NCI-H446 treated with DMSO at 0.1 percent for 48 hours (cell line): ENCODE results near the gene PRSS22.

Experiments
- DNase-seq: peaks from one replicate; lab custom pipeline; 2025; lab: John Stamatoyannopoulos, UW

Gene PRSS22

GRCh38 chr16:2852731-2853507 lies 5.1 kb downstream of the PRSS22 start:
- DNase-seq, result no peak

- DNase-seq, result no peak
Measured at GRCh38 chr16:2852003-2852730, 5.8 kb downstream of the PRSS22 start.

DNA sequence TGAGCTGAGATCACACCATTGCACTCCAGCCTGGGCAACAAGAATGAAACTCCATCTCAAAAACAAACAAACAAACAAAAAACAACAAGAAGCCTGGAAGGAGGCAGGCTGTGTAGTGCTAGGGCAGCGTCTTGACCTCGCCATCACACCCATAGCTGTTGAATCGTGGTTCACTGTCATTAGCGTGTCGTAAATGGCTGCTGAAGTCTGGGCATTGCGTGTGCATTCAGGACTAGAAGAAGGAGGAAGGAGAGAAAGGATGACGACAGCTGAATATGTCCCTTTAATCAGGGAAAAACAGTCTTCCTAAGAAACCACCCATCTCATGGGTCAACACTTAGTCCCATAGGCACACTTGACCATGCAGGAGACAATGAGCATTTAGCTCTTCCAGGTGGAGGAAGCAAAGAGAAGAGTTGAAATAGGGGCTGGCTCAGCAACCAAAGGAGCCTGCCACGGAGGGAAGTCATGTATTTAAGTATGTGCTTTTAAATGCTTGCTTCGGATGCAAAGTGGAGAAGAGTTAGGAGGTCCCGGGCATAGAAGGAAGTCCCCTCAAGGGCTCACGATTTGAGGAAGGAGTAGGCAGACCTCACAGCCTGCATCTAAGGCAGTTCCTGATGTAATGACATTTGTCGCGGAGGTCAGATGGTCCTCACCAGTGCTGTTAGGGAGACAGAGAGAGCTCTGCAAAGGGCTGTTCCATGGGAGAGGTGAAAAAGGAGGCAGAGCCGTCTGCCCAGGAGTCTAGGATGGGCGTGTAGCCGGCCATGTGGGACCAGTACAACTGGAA lies 8.8 kb downstream of the PRSS22 start:
- DNase-seq, result no peak

DNA sequence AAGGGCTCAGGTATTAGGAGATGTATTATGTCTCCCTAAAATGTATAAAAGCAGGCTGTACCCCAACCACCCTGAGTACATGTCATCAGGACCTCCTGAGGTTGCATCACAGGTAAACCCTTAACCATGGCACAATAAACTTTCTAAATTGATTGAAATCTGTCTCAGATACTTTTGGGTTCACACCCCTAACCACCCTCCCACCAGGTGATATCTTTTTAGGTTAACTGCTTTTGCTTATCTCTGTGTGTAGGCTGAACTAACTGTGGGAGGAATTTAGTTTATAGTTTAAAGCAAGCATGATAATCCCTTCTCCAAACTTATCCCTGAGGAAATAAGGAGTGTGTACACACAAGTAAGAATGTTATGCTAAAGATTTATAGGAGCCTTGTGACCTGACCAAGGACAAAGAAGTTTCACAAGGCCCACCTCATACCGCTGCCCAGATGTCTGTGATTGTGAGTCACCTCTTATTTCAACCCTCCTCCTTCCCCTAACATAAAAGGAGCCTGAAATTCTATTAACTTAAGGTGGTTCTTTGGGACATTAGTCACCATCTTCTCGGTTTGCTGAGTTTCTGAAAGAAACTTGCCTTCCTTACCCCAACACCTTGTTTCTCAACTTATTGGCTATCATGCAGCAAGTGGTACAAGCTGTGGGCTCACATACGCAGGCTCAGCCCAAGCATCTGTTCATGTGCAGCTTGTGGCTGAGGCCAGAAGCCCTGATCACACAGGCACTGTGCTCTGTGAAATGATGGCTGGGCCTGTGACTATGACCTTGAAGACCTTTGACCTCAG lies 11.3 kb downstream of the PRSS22 start:
- no peak for DNase-seq

DNA sequence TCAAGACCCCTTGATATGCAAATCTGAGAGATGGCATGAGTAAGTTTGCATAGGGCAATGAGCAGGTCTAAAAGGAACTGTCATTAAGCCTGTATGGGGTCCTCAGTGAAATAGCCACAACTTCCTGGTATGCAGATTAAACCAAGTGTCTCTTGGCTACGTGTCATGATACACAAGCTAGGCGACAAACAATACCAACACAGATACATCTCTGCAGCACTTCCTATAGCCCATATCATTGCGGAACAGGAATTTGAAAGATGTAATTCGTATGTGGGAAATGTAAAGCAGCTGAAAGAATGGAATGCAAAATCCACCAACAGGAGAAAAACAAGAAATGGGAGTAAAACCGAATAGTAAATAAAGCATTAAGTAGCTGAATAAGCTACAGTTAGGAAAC lies 12.9 kb downstream of the PRSS22 start:
- DNase-seq, result no peak

DNA sequence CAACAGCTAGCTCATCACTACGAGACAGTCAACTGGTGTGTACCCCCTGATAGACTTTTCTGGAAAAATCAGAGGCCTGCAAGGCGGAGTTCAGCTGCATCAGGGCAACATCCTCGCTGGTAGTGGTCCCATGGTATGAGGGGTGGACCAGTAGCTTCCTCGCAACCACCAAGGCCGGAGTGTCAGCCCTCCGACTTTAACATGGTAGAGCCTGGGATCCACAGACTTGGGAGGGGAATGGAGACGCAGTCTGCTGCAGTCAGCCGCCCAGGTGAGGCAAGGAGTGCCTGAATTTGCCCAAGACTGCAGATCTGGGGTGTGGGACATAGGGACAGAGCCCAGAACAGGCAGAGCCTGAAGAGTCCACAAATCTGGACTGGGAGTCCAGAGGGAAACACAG lies 14.4 kb downstream of the PRSS22 start:
- no peak for DNase-seq

DNA sequence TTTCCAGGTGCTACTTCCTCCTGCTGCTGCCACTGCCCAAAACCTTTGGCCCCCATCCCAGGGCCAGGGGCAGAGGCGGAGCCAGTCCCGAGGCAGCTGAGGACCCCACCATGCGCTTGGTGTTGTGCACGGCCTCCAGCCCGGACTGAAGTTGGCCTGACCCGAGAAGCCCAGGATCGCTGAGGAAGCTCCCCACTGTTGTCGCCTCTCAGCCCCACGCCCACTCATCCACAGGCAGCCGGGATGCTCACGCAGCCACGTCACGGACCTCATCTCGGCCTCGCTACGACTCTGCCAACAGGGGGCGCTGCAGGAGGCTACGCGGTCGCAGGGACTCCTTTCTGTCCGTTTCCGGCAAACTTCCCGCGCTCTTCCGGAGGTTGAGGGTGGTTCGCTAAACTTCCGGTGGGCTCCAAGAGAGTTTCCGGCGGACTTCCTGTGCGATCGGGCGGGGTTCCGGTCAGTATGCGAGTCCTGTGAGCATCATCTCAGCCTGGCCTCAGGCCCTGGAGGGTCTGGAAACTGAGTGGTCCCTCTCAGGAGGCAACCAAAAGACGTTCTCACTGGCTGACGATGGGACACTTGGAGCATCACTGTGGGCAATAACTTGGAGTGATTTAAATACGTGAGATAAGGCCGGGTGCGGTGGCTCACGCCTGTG lies 15.5 kb downstream of the PRSS22 start:
- DNase-seq, result no peak

DNA sequence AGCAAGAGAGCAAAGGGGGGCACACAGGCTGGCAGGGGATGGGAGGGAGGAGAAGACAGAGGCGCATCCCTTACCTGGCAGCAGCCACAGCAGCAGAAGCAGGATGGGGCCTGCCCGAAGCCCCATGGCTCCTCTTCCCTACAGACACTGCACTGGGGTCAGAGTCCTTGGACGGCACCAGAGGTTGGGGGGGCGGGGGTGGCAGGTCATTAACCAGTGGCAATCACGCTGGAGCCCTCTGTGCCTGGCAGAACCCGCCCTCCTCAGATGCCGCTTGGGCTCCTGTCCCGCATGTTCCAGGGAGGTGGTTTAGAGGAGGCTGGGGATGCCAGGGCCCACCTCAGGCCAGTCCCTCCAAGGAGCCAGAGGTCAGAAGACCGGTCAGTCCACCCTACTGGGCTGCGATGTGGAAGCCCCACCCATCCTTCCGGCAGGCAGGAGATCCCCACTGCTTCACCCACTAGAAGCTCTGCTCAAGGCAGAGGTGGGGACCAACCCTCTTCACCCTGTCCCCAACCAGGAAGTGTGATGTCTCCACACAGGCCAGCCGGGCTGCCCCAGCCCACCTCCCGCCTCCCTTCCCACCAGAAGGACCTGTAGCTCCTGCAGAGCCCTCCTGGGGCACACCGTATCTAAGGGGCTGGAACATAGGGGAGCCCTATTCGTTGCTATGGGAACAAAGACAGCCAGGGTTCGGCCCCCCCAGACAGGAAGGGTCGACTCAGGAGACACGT lies 16.2 kb downstream of the PRSS22 start:
- no peak for DNase-seq

DNA sequence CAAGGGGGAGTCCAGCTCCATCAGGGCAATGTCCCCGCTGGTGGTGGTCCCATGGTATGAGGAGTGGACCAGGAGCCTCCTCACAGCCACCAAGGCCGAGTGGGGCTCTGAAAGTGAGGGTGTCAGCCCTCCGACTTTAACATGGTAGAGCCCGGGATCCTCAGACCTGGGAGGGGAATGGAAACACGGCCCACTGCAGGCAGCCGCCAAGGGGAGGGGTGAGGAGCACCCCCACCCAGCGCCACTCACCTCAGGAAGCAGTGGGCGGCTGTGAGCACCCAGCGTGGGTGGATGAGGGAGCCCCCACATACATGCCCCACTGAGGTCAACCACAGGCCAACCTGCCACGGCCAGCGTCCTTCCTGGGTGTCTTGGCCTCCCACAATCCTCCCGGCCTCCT lies 17.1 kb downstream of the PRSS22 start:
- DNase-seq, result no peak

DNA sequence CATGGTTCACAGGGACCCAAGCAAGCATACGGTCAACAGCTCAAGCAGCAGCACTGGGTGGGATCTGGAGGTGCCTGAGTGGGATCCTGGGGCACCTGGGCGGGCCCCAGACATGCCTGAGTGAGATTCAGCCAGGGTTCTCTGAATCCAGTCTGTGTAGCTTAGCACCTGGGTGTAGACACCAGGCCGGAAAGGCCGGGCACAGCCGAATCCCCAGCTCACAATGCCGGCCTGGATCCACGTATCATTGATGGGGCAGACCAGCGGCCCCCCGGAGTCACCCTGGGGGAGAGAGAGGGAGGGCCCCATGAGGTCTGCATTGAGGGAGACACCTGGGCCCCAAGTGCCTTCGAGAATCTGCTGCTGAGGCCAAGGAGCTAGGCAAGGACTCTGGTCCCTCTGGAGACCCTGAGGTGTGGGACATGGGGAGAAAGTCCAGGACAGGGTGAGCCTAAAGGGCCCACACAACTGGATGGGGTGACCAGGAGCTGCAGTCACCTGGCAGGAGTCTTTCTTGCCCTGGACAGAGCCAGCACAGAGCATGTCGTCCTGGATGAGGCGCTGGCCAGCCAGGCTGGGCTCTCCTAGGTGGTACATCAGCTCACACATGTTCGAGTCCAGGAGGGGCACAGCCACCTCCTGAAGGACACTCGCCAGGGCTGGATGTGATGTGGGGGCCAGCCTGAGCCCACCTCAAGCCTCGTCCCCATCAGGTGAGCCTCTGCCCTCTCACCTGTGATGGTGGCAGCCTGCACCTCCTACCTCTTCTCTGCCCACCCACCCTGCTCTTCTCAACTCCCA lies 18.1 kb downstream of the PRSS22 start:
- DNase-seq, result no peak

DNA sequence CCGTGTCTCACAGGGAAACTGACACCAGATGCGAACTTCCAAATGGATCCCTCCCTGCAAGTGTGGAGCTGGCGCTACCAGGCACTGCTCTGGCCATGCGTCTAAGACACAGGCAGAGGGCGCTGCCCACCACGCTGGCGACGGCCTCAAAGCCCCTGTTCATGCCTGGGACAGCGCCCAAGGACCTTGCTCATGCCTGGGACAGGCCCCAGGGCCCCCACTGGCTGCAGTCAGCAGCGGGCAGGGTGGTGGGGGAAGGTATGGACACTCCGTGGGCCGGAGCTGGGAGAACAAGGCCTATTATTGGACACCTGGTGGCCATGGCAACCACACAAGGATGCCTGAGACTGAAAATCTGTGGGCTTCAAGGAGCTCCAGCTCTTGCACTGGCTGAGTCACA lies 19.0 kb downstream of the PRSS22 start:
- DNase-seq, result peak; percentile 10

- DNase-seq, result no peak
Measured at GRCh38 chr16:2836646-2837508, 21.1 kb downstream of the PRSS22 start.

DNA sequence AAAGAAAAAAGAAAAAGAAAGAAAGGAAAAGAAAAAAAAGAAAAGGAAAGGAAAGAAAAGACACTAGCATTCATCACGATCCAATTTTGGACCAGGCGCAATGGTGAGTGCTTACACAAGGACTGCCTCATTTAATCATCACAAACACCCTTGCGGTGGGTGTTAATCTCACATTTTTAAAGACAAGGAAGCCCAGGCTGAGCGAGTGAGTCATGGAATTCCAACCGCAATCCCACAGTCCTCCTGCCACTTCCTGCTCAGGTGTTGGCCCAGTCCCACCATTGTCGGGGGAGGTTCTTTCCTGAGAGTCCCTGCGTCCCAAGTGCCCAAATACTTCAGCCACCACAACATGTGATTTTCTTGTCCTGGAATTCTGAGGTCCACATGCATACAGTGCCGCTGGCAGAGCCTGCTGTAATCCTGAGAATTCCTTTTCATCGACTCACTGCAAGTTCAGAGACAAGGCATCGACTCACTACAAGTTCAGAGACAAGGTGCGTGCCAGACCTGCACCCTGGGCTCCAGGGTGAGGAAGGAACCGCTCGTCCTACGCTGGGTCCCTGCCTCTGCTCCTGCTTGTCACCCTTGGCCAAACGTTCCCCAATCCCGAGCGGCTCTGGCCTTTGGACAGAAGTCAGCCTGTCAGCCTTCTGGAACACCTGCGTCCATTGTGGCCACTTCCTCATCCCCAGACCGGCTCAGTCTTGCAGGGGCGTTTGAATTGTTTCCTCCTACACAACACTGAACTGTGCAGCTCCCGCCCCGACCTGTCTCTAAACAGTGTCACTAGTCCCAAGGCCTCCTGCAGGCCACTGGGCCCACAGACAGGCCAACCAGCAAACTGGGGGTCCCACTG lies 22.1 kb downstream of the PRSS22 start:
- no peak for DNase-seq

DNA sequence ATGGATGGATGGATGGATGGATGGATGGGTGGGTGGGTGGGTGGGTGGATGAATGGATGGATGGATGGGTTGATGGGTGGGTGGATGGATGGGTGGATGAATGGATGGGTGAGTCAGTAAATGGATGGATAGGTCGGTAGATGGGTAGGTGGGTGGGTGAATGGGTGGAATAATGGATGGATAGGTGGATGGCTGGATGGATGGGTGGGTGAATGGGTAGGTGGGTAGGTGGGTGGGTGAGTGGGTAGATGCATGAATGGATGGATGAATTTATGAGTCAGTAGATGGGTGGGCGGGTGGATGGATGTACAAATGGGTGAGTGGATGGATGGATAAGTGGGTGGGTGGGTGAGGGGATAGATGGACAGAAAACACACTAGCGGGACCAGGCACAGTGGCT lies 23.0 kb downstream of the PRSS22 start:
- no peak for DNase-seq

DNA sequence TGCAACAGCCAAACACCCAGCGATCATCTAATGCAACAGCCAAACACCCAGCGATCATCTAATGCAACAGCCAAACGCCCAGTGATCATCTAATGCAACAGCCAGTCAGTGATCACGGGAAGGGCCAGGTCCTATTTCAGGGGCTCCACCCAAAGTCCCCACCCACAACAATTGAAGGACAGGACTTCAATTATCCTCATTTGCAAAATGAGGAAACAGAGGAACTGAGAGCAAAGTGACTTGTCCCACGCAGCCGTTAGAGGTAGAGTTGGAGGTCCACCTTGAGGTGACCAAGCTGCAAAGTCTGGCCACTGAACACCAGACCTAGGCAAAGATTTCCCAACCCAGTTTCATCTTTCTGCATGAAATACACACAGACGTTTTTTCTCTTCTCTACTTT lies 24.2 kb downstream of the PRSS22 start:
- no peak for DNase-seq

DNA sequence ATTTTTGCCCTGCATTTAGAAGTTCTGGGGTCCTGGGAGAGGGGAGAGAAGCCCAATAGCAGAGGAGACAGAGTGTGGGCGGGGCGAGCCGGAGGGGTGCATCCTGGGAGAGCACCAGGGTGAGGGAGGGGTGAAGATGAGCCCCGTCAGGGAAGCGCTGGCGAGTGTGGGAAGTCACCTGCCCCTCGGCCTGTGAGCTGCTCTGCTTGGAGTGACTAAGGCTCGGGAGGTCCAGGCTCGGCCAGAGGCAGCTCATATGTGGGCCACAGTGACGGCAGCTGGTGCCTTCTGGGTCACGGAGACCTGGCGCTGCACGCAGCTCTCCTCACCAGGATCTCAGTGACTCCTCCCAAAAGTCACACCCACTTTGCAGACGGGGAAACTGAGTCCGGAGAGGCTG lies 26.8 kb downstream of the PRSS22 start:
- no peak for DNase-seq

DNA sequence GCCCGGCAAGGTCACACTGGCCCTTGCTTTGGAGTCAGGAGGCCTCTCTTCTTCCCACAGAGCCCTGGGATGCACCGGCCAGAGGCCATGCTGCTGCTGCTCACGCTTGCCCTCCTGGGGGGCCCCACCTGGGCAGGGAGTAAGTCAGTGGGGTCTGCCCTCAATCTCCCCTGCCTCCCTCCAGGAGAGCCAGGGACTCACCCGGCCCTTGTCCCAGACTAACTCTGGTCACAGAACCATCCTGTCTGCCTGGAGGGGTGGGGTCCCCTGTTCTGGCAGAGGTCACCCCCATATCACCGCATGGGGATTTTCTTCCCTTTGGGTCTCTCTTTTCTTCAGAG lies 27.6 kb downstream of the PRSS22 start:
- DNase-seq, result no peak
